Measurements from ENCODE around the gene CARNS1.

Gene CARNS1

DNA sequence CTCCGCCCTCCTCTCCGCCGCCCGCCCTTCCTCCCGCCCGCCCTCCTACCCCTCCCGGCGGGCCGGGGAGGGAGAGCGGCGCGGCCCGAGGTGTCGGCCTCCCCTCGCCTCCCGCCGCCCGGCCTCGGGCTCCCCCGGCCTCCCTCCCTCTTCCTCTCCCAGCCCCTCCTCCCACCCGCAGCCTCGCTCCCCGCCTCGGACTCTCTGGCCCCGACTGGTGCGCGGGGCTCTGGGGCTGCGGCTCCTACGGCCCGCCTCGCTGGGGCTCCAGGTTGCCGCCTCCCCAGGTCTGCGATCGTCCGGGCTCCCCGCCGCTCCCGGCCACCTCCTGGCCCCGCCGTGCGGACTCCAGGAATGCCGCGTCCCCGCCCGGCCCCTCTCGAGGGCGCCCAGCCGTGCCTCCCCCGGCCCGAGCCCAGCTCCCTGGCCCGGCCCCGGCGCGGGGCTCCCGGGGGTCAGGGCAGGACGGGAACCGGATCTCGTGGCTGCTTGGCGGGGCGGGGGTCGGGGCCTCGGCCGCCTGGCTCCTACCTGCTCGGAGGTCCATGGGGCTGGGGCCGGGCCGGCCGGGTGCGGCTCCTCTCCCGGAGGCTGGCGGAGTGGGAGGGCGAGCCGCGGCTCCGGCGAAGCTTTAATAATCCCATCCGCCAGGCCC, 42.4 kb upstream of the CARNS1 start, which contains the start of gene CLCF1:
Gene CLCF1, minus strand, starts transcription at position 606 of the 655 bp plus-strand sequence. Its CDS starts 59 bp downstream, at position 547.
- H3K27ac Mint-ChIP-seq, result peak within 1 kb of the TSS; percentile 94
- H3K9me3 Mint-ChIP-seq, result no peaks in the 10 kb centered on the region
- peak within 1 kb of the TSS; percentile 89 for H3K4me3 Mint-ChIP-seq
- H3K4me1 Mint-ChIP-seq (ENCODE audit: low read depth), result peaks cover 54% of the 10 kb centered on the region
- H3K36me3 Mint-ChIP-seq (ENCODE audit: low read depth), result no peaks in the 10 kb centered on the region
- H3K27me3 Mint-ChIP-seq, result peaks cover 21% of the 10 kb centered on the region

DNA sequence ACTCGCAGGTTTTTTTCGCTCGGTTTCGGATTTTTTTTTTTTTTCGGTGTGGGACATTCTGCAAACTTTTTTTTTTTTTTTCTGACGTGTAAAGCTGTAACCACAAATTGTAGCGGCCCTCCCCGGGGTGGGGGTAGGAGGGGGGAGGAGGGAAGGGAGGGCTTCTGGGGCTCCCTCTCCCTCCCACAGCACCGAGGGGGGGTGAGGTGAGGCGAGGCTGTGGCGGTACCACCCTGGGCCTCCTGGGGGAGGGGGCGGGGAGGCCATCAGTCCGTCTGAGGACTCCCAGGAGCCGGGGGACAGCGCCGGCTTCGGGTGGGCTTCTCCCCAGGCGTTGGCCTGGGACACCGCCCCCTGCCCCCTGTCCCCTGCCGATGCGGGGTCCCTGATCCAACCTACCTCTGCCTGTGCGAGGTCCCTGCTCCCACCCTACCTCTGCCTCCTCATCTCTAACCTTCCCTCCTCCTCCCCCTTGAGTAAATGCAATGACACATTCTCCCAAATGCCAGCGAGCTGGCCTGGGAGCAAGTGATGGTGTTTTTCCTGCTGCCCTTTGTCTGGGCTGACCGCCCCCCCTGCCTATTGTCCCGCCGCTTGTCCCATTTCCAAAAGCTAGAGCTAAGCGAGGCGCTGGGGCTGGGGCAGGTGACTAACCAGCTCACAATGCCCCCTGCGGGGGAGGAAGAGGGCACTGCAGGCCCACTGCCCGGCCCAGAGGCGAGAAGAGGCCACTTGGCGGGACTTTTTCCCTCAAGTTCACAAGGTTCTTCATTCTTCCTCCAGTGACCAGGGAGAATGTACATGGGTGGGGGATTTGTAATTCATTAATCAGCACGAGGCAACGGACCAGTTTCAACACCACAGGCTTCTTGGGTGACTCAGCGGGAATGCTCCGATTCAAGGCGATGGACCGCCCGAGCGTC, 41.6 kb upstream of the CARNS1 start:
- Mint-ChIP-seq H3K36me3 (ENCODE audit: low read depth) (no peaks in the 10 kb centered on the region), H3K27me3 (peaks cover 21% of the 10 kb centered on the region), H3K9me3 (no peaks in the 10 kb centered on the region), H3K27ac (peak overlapping the region; percentile 94), H3K4me1 (ENCODE audit: low read depth) (peaks cover 50% of the 10 kb centered on the region), H3K4me3 (peak overlapping the region; percentile 89)

DNA sequence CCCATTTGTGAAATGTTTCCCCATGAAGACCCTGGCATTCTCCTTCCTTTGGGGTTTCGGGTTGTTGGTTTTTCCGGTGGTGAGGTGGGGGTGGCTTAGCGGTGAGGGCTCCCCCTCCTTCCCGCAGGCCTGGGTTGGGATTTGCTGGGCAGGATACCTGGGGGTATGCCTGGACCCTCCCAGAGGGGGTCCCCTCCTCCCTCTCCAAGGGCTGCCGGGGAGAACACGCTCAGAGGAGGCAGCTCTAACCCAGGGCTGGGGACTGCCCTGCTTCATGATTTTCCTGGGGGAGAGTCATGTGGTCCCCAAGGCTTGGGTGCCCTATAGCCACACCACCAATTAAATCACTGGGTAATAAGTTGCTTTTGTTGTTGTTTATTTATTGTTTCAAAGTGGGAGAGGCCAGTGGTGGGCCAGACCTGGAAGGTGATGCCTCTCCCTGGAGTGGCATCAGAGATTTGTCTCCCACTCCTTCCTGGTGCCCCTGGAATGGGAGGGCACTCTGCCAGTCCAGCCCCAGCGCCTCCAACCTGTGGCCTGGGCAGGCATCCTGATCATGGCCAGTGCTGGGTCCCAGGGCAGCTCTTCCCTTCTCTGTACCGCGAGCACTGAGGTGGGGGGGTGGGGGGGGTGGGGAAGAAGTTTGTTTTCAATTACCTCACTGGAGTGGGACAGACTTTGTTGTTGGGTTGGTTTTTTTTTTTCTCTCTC, 40.8 kb upstream of the CARNS1 start:
- Mint-ChIP-seq H3K4me1 (ENCODE audit: low read depth) (peaks cover 47% of the 10 kb centered on the region), H3K27me3 (peaks cover 21% of the 10 kb centered on the region), H3K27ac (peak overlapping the region; percentile 89)

DNA sequence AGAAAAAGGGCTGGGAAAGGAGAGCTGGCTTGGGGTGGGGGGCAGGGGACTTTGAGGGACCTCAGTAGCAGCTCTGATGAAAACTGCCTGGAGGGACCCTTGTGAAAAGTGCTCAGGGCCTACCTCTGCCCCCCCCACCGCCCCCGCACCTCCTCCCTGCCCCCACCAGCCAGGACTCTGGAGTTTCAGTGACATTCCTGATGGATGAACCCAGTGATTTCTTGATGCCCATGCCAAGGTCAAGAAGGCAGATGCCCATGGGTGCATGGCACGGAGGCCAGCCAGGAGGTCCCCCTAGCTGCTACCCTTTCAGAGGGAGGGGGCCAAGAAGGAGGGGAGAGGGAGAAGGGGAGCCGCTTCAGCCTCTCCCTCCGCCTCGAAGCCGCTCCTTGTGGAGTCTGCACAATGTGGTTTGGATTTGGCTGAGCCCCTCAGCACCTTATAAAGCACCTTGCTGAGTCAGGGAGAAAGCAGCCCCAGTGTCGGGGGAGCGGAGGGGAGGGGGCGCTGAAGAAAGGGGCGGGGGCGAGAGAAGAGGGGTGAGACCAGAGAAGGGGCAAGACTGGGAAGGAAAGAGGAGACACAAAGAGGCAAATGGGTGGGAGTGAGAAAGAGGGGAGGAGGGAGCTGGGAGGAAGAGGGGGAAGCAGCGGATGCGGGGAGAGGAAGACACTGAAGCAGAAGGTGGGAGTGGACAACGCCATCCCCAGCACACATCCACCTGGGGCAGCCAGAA, 40.0 kb upstream of the CARNS1 start:
- Mint-ChIP-seq H3K36me3 (ENCODE audit: low read depth) (no peaks in the 10 kb centered on the region), H3K27me3 (peaks cover 20% of the 10 kb centered on the region), H3K9me3 (no peaks in the 10 kb centered on the region), H3K4me3 (no peak overlapping the region), H3K4me1 (ENCODE audit: low read depth) (peaks cover 42% of the 10 kb centered on the region), H3K27ac (no peak overlapping the region)

More for the DNA sequence above, 40.8 kb upstream of the CARNS1 start:
- Mint-ChIP-seq H3K9me3 (no peaks in the 10 kb centered on the region), H3K4me3 (peak overlapping the region; percentile 89), H3K36me3 (ENCODE audit: low read depth) (no peaks in the 10 kb centered on the region)

DNA sequence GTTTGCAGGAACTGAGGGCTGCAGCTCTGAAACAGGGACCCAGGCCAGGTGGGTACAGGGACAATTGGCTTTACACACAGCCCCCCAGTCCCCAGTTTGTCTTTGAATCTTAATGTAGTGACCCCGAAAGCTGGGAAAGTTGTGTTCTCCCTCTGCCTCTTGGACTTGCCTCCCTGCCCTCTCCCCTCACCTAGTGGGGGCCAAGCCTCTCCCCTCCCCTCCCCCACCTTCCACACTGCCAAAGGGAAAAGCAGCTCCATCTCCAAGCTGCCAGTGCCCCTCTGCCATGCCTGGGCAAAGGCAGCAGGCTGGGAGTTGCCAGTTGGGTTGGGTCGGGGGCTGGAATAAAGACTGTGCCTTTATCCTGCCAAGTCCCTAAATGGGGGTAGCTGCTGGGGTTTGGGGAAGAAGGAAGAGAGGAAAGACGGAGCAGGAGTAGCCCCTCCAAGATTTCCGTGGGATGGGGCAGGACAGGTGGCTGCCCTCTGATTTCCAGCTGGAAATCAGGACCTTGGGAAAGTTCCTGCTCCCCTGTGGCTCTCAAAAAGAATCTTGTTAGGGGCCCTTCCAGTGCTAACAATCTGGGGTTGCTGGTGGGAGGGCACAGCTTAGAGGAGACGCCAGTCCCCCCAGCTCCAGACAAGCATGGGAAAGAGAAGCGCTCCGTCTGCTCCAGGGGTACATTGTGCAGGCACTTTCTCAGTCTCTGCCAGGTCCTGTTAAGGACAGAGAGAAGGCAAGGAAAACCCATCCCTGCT, 39.2 kb upstream of the CARNS1 start:
- H3K4me3 Mint-ChIP-seq, result no peak overlapping the region
- no peaks in the 10 kb centered on the region for H3K9me3 Mint-ChIP-seq
- no peak overlapping the region for H3K27ac Mint-ChIP-seq
- peaks cover 13% of the 10 kb centered on the region for H3K27me3 Mint-ChIP-seq
- H3K36me3 Mint-ChIP-seq (ENCODE audit: low read depth), result no peaks in the 10 kb centered on the region
- peaks cover 42% of the 10 kb centered on the region for H3K4me1 Mint-ChIP-seq (ENCODE audit: low read depth)

DNA sequence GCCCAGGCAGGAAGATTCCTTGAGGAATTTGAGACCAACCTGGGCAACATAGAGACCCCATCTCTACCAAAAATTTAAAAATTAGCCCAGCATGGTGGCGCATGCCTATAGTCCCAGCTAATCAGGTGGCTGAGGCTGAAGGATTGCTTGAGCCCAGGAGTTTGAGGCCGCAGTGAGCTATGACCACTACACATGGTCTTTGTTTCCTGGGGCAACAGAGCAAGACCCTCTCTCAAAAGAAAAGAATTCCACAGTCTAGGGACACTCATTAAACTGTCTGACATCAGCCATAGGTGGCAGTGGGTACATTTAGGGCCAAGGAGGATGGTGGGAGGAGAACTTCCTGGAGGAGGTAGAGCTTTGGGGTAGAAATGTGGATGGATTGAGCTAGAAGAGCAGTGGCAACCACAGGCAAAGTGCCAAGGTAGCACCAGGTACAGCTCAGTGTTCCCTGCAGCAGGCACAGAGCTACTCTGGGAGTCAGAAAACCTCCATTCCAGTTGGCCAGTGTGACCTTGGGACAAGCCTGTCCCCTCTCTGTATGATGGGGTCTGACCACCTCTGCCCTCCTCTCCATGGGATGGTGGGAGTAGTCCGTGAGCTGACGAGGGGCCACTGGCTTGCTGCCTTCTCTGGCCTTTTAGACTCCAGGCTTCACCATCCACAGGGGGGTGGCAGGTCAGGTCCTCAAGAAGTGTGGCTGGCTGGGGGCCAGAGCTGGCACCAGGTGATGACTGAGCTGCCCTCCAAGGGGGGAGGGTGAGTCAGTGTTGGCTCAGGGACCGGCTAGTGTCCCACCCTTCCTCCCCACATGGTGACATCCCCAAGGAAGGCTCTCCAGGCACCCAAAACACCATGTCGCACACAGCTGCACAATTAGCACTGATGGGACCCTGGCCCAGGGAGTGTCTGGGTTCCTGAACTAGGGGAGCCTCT, 38.3 kb upstream of the CARNS1 start:
- no peaks in the 10 kb centered on the region for H3K9me3 Mint-ChIP-seq
- H3K36me3 Mint-ChIP-seq (ENCODE audit: low read depth), result no peaks in the 10 kb centered on the region
- H3K27me3 Mint-ChIP-seq, result peaks cover 5% of the 10 kb centered on the region
- H3K27ac Mint-ChIP-seq, result no peak overlapping the region
- H3K4me3 Mint-ChIP-seq, result no peak overlapping the region
- H3K4me1 Mint-ChIP-seq (ENCODE audit: low read depth), result peaks cover 41% of the 10 kb centered on the region

DNA sequence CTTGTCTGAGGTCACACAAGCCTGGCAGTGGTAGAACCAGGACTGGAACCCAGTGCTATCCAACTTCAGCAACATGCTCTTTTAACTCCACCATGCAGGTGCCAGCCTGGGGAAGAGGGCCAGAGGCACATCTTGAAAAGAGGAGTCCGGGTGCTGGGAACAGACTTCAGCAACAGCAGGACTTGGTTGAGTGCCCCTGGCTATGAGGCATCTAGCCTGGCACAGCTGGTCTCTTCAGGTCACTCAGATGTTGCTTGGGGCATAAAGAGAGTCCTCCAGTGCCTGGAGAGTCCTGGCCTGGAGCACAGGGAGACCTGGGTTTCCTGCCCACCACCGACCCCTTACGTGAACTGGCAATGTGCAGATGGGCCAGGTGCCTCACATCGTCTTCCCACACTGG, 36.9 kb upstream of the CARNS1 start:
- Mint-ChIP-seq H3K36me3 (ENCODE audit: low read depth) (no peaks in the 10 kb centered on the region), H3K4me3 (no peak overlapping the region), H3K9me3 (no peaks in the 10 kb centered on the region), H3K27me3 (peaks cover 5% of the 10 kb centered on the region), H3K27ac (no peak overlapping the region), H3K4me1 (ENCODE audit: low read depth) (peaks cover 43% of the 10 kb centered on the region)

DNA sequence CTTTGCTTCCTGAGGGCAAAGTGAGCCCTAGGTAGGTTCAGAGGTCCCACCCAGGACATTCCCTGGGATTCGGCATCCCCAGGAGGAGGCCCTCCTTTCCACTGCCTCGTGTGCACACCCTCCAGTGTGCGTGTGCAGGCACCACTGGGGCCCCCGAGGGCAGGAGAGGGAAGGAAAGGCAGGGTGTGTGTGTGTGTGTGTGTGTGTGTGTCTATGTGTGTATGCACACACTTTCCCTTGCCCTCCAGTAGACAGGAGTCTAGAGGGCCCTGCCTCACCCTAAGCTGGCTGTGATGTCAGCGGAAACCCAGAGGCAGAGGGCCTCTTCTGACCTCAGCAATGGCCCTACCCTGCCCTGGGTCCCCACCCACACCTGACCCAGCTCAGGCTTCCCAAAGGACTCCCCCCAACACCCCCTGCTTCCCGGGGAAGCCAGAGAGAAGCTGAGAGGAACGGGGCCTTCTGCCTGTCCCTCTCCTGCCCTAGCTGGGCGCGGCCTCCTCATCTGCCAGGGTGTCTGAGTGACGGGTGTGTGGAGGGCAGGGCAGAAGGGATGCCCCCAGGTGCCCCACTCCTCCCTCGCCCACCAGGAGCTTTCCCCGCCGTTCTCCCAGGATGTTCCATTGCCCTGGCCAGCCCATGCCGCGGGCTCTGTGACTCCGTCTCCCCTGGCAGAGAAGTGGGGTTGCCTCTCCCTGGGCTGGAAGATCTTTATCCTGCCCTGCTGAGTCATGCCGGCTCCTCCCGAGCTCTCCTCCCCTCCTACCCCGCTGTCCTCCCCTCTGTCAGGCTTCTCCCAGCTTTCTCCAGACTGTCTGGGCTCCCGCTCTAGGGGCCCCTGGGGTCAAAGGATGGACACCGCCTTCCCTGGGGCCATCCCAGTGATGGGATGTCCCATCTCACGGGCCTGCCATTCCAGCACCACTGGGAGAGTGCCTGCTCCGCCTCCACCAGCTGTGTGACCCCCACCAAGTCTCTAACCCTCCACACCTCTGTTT, 36.1 kb upstream of the CARNS1 start:
- Mint-ChIP-seq H3K36me3 (ENCODE audit: low read depth) (no peaks in the 10 kb centered on the region), H3K27ac (no peak overlapping the region), H3K9me3 (no peaks in the 10 kb centered on the region), H3K4me3 (no peak overlapping the region), H3K4me1 (ENCODE audit: low read depth) (peaks cover 35% of the 10 kb centered on the region), H3K27me3 (peaks cover under 1% of the 10 kb centered on the region)

DNA sequence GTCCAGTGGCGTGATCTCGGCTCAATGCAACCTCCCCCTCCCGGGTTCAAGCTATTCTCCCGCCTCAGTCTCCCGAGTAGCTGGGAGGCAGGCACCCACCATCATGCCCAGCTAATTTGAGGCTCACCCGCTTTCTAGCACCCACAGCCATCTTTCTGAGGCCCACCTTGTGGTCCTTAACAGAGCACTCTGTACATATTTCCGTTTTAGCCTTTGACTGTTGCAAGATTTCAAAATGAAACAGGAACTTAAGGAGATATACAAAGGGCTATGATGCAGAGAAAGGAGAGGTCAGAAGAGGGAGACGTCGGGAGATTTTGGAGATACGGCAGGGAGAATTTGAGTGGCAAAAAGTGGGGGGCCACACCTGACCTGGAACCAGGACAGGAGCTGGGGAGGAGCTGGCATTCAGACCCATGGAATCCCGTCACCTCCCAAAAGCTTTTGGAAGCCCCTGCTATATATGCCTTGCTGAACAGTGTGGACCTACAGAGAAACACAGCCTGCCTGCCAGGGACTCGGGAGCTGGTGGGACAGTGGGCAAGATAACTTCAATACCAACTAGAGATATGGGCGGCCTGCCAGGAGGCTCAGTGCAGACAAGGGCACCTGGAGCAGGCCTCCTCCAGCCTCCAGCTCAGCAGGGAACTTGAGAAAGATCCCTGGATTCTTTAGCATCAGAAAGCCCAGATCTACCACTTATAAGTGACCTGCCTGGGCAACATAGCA, 34.1 kb upstream of the CARNS1 start:
- Mint-ChIP-seq H3K9me3 (no peaks in the 10 kb centered on the region), H3K36me3 (ENCODE audit: low read depth) (no peaks in the 10 kb centered on the region), H3K27ac (peak overlapping the region; percentile 19), H3K4me1 (ENCODE audit: low read depth) (peaks cover 34% of the 10 kb centered on the region), H3K4me3 (no peak overlapping the region), H3K27me3 (no peaks in the 10 kb centered on the region)

DNA sequence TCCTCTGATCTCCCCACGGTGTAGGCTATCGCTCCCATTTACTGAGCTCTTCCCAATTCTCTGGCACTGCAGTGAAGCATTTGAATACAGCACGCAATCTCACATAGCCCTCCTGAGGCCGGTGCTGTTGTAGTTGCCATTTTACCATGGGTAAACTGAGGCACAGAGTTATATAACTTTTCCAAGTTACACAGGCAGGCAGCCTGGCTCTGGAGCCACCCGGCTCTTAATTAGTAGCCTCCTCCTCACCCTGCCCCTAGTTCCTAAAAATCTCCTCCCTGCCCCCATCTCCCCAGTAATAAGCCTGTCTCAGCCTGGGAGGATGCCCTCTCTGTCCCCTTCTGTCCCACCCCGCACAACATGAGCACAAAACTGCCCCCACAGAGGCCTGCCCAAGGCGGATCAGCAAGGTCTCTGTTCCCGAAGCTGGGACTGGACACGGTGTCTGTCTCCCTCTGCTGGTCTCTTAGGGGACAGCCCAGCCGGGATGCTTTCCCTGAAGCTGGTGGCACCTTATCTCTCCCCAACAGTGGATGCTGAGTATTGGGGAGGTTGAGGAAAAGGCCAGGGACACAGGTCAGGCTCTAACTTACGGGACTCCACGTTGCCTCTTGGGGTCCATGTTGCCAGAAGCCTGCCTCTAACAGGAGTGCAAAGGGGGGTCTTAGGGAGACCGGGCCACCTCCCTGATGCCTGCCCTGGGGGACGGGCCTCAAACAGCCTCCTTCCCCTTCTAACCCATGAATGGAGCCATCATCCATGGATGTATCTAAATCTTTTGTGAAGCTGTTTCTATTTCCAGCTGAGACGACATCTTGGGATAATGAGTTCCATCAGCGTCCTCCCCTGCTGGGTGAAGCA, 33.0 kb upstream of the CARNS1 start:
- H3K4me1 Mint-ChIP-seq (ENCODE audit: low read depth), result peaks cover 34% of the 10 kb centered on the region
- H3K27me3 Mint-ChIP-seq, result no peaks in the 10 kb centered on the region
- H3K36me3 Mint-ChIP-seq (ENCODE audit: low read depth), result no peaks in the 10 kb centered on the region

DNA sequence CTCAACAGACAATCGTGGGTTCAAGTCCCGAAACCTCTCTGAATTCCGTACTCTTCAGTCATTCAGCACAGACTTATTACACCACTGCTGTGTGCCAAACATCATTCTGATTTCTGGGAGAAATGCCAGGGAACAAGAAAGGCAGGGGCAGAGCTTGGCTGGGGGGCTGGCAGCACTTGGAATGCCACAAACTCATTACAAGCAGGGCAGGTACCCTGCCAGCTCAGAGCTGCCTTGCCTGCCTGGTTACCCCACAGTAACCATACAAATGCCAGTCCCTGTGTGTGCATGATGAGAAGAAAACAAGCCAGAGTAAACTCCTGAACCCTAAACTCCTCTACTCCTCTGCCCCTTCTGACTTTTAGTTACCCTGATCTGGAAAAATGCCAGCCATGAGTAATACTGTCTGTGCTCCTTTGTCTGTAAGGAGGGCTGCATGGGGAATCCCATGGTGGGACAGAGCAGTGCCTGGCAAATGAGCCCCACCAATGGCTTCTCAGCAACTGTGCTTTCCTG, 30.6 kb upstream of the CARNS1 start:
- Mint-ChIP-seq H3K36me3 (ENCODE audit: low read depth) (no peaks in the 10 kb centered on the region), H3K4me3 (no peak overlapping the region), H3K27ac (no peak overlapping the region), H3K4me1 (ENCODE audit: low read depth) (peaks cover 32% of the 10 kb centered on the region), H3K9me3 (no peaks in the 10 kb centered on the region), H3K27me3 (no peaks in the 10 kb centered on the region)

More for the DNA sequence above, 33.0 kb upstream of the CARNS1 start:
- Mint-ChIP-seq H3K27ac (no peak overlapping the region), H3K9me3 (no peaks in the 10 kb centered on the region), H3K4me3 (no peak overlapping the region)

Measured in stimulated activated naive CD8-positive, alpha-beta T cell treated with anti-CD3 and anti-CD28 coated beads, Interleukin-15, Interleukin-2, amounts not matched to agents 100 ng/mL and 50 ng/mL, for 24 hours (primary cell).